Activated naive CD4-positive, alpha-beta T cell treated with anti-CD3 and anti-CD28 coated beads, Interleukin-2, amount 50 U/mL, for 16 hours (primary cell): ENCODE results near the gene ZYX.
A peak's percentile ranks its signal among the peaks of the same experiment; 100 is the strongest.

Source experiments
- DNase-seq: peaks from one replicate; pipeline ENCODE4 v3.0.0-alpha.2; 2020

Gene ZYX

GRCh38 chr7:143380646-143381426, at the start of gene ZYX:
TSS of gene ZYX (plus strand) at chr7:143381345. CDS start at chr7:143381572, 227 bp downstream.
- DNase-seq, result peak; percentile 88

GRCh38 chr7:143334244-143334643, 46.9 kb upstream of the ZYX start:
- DNase-seq, result no peak

GRCh38 chr7:143337216-143337615, 43.9 kb upstream of the ZYX start:
- DNase-seq, result no peak

GRCh38 chr7:143341842-143342241, 39.3 kb upstream of the ZYX start:
- no peak for DNase-seq

GRCh38 chr7:143343596-143343995, 37.5 kb upstream of the ZYX start:
- DNase-seq, result no peak

- DNase-seq, result peak; percentile 72
Measured at GRCh38 chr7:143345428-143345900, 35.7 kb upstream of the ZYX start.

GRCh38 chr7:143346018-143346417, 35.1 kb upstream of the ZYX start:
- DNase-seq, result no peak

- no peak for DNase-seq
Measured at GRCh38 chr7:143347950-143348349, 33.2 kb upstream of the ZYX start.

GRCh38 chr7:143351060-143351459, 30.1 kb upstream of the ZYX start:
- no peak for DNase-seq

- DNase-seq, result no peak
Measured at GRCh38 chr7:143351574-143351973, 29.6 kb upstream of the ZYX start.

- DNase-seq, result no peak
Measured at GRCh38 chr7:143352531-143353002, 28.6 kb upstream of the ZYX start.

- DNase-seq, result no peak
Measured at GRCh38 chr7:143354376-143354775, 26.8 kb upstream of the ZYX start.

- DNase-seq, result no peak
Measured at GRCh38 chr7:143354965-143355364, 26.2 kb upstream of the ZYX start.

- DNase-seq, result no peak
Measured at GRCh38 chr7:143355450-143356385, 25.4 kb upstream of the ZYX start.

GRCh38 chr7:143356414-143357050, 24.6 kb upstream of the ZYX start:
- no peak for DNase-seq

GRCh38 chr7:143358626-143359025, 22.5 kb upstream of the ZYX start:
- DNase-seq, result no peak

GRCh38 chr7:143359771-143360353, 21.3 kb upstream of the ZYX start:
- DNase-seq, result no peak

- DNase-seq, result no peak
Measured at GRCh38 chr7:143360788-143361551, 20.2 kb upstream of the ZYX start.

- DNase-seq, result no peak
Measured at GRCh38 chr7:143361552-143362130, 19.5 kb upstream of the ZYX start.

- DNase-seq, result peak; percentile 46
Measured at GRCh38 chr7:143362131-143363015, 18.8 kb upstream of the ZYX start, which contains the start of gene FAM131B. TSS of gene FAM131B (minus strand) at chr7:143362713. CDS start at chr7:143362603, 110 bp downstream.
